NCI-H510A treated with DMSO at 0.1 percent for 48 hours (cell line): ENCODE measurements around the gene RNASE3.
"Not testable (repeated sequence)": the region's sequence is repeated elsewhere in the genome, so short reads cannot be mapped to it uniquely, and the experiment has no call there.

Experiments
- DNase-seq: peaks from one replicate; lab custom pipeline; 2025; lab: John Stamatoyannopoulos, UW

The RNASE3 gene

DNA sequence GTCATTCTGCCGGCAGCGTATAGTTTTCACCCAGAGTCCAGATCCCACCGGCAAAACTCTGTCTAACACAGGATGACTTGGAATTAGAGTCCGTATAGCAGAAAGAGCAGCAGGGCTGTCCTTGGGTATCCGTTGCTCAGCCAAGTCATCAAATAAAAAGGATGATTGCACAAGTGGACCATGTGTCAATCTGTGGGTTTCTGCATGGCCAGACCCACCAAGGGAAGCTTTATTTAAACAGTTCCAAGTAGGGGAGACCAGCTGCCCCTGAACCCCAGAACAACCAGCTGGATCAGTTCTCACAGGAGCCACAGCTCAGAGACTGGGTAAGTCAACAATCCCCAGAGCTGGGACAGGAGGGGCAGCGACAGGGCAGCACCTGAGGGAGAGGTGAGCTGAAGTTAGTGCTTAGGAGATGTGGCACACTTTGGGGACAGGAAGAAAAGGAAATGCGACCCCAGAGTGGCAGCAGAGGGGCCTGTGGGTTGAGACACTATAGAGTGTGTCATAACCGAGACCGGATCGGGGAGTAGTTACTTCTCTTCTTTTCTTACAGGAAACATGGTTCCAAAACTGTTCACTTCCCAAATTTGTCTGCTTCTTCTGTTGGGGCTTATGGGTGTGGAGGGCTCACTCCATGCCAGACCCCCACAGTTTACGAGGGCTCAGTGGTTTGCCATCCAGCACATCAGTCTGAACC, at the start of gene RNASE3:
TSS of gene RNASE3 (plus strand) at position 260 of the 700 bp plus-strand sequence. CDS start at position 562, 302 bp downstream.
- DNase-seq: not testable (repeated sequence)

DNA sequence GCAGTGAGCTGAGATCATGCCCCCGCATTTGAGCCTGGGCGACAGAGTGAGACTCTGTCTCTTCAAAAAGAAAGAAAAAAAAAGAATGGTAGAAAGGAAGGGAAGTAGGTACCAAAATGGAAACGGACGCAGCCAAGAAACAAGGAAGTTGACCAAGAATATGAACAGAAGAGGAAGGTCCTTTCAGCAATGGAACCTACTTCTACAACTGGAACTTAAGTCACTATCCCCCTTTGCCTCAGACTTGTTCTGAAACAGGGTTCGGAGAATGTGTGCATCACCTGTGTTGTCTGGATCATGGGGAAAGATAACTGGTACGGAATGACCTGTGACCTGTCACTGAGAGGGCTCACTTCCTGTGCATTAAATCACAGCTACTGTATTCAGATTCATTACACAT, 44.6 kb upstream of the RNASE3 start:
- DNase-seq: no peak

DNA sequence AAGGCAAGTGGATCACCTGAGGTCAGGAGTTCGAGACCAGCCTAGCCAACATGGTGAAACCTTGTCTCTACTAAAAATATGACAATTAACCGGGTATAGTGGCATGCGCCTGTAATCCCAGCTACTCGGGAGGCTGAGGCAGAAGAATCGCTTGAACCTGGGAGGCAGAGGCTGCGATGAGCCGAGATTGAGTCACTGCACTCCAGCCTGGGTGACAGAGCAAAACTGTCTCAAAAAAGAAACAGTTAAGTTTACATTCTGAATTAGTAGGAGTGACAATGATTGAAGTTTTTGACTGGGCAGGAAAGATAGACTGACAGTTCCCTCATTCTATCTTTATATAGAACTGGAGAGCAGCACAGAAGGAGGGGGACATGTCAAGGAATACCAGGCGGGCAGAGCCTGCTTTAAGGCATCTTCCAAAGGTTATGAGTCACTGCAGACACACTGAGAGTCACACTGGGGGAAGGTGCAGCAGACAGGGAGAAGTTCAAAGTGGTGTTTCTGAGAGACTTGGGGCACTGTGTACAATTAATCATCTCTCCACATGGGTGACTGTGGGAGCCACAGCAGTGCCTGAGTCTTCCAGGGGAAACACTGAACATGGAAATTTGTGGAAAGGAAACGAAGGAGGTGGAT, 42.8 kb upstream of the RNASE3 start:
- DNase-seq: no peak

DNA sequence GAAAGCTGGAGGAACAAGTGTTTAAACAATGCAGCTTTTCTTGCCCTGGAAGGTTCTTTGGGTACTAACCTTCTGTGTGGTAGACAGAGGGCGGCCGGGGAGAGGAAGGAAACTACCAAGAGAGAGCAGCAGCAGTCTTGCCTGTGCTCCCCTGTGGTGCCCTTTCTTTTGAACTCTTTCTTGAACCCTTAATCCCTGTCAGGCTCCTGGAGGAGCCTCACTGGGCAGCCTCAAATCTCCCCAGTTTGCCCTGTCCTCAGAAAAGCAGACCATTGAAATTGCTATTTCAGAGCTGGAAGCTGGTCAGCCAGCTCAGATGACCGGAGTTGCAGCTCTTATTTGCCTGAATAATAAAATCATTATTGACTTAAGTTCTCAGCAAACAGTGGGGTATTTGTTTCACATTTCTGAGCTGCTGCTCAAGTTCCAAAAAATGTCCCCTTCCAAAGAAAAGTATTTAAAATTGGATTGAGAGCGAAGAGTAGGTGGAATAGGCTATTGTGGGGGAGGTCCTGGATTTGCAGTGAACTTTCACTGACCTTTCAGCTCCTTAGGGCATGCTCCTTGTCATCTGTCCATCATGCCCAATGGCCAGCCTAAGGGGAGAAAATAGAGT, 42.1 kb upstream of the RNASE3 start:
- DNase-seq: no peak

DNA sequence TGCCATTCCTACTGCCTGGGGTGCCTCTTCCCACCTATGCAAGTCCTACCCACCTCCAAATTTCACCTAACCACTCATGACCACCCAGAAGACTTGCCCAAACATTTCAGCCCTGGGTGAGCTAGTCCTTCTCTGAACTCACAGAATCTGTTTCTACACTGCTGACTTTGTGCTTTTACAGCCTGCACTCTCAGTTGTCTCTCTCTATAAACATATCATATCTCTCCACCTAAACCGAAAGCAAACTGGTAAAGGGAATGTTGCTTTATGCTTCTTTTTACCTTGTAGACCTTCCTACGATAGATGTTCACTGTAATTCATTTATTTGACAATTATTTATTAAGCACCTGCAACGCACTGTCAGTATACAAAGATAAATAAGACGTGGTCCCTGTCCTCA, 38.1 kb upstream of the RNASE3 start:
- no peak for DNase-seq

DNA sequence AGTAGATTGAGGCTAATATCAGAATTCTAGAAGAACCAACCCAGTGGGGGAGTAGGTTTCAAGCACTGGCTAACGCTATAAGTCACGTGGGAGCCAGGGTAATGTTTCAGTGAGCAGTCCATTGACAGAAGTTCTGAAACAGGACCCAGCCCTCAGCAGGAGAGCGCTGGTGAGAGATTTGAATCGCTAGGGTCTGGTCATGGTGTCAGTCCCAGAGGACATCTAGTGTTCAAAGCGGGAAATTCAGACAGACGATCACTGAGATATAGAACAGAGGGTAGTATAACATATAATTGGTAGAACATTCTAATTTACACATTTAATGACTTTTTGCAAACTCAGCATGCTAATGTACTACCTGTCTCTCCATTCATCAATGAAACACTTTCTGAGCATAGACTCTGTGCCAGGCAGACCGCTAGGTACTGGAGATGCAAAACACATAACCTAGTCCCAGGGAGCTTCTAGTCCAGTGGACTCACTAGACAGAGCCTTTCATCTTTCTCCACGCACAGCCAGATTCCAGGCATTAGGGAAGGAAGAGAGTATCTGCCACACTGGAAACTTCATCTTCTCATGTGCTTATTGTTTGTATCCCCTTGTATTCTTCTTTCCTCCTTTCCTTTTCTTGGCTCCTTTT, 35.4 kb upstream of the RNASE3 start:
- DNase-seq: no peak

DNA sequence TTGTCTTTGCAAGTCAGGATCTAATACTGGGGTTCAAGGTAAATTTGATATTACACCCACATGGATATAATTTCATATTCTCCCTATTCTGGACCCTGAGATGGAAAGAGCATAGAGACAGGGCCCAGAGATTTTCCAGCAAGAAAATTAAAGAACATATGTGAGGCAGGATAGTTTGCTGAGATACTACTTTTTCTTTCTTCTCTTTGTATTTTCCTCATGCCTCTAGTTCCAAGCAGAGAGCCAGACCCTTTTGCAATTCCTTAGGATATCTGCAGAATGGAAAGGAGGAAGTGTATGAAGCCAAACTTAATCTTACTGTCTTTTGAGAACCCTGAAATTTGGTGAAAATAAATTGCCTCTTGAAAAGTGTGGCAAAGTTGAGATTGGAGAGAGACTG, 34.0 kb upstream of the RNASE3 start:
- no peak for DNase-seq

DNA sequence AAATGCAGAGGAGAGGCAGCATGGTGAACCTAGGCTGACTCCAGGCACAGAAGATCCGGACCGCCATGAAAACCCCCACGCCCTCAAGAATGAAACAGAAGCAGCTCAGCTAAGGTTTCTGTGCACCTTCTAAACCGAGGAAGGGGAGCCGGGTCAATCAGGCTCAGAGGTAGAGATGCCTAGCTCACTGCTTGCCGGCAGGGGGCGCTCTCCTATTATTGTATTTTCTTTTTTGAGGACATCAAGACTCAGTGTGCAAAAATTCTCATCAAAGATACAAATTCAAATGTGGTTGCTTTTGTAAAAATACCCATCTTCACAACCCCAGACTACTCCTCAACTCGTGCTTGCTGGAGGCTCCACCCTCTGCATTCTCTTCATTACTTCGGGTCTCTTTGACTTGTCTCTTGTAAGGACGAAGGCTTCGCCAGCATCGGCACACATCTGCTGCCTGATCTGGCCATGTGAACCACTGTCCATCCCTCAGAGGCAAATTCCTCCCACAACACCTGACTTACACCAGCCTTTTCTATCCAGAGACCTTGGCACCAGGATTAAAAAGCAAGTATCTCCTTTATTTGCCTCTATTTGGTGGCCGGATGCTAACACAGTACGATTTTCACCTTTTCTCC, 33.4 kb upstream of the RNASE3 start:
- DNase-seq: no peak

DNA sequence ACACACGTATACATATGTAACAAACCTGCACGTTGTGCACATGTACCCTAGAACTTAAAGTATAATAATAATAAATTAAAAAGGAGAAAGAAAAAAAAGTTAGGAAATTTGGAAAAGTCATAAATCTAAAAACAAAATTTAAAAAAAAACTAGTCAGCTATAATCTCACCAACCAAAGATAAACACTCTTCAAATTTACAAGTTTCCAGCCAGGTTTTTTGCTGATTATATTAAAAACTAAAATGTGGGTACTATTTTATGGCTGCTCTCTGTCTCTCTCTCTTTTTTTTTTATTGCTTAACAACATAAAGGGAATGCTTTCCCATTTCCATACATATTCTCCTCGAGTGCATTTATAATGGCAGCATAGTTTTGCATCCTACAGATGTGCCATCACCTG, 25.0 kb upstream of the RNASE3 start:
- DNase-seq: no peak

DNA sequence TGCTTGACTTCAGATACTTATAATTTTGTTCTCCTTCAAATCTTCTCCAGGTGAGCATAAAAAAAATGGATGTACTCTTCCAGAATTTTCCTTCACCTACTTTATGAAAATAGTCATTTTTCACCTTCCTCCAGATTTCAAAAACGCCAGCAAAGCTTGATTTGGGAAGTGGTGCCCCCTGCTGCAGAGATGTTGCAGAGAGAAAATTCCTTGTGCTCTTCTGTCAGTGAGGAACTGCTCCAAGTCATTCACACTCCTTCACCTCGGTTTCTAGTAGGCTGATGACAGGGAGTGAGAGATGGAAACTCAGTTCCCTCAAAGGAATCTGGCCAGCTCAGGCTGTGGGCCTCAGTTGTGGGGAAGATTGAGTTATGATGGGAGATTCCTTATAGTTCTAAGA, 24.2 kb upstream of the RNASE3 start:
- no peak for DNase-seq

DNA sequence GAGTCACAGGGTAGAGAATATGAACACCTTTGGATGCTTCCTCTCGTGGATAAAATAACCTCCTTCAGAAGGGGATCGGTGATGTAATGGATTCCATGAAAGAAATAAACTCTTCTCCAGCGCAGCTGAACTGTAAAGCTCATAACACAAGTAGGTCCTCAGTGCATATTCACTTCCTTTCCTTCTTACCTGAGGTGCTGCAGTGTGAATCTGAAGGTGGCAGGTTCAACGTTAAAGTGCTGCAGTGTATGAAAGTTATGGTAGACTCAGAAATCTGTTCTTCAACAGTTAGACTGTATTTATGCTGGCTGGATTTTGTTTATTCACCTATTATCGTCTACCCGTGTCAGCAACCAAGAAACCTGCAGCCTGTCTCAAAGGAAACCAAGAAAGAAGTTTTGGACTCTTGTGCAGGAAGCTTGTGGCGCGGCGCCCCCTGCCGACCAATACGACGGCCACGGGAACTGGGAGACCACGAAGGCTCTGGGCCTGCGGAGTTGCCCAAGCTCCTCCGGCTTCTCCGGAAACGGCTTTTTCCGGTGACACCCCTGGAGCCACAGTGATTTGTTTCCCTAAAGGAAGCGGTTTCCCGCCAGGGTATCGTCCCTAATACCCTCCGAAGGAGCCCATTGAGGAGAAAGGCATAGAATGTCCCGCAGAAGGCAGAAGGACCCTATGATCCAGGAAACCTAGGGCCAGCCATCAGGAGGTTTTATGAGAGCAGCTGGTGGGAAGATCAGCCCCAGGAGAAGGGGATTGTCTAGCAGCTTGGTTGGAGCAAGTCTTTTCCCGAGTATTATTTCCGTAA, 17.6 kb upstream of the RNASE3 start:
- DNase-seq: no peak

DNA sequence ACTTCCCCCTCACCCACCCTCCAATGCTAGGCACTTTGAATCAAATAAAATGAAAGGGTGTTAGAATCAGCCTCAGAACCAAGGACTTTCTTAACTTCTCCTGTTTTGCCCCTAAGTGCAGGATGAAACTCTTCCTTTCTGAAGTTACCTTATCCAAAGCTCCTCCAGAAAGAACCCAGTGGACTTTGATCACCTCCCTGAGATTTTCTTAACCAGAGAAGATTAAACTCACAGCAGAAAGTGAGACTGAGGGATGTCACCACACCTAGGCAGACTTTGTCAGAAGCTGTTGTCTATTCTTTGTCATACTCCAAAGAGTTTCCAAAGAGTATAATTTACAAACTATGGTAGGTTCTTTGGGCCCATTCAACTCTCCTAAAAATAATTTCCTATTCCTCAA, 14.2 kb upstream of the RNASE3 start:
- no peak for DNase-seq

DNA sequence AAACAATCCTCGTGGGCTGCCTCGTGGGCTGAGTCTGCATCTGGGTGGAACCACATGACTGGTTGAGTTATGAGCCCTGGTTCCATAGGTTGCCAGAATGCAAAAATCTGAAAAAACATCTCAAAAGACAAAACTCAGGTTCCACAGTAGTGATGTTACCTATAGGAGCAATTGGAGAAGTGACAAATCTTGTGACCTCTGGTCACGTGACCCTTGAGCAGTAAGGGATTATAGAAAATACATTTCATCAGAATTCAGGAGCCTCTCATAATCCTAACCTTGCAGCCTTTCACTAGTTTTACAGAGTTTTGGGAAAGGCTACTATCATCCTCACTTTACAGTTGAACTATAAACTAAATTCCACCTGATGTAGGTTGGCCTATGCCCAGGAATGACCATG, 12.5 kb upstream of the RNASE3 start:
- DNase-seq: no peak

DNA sequence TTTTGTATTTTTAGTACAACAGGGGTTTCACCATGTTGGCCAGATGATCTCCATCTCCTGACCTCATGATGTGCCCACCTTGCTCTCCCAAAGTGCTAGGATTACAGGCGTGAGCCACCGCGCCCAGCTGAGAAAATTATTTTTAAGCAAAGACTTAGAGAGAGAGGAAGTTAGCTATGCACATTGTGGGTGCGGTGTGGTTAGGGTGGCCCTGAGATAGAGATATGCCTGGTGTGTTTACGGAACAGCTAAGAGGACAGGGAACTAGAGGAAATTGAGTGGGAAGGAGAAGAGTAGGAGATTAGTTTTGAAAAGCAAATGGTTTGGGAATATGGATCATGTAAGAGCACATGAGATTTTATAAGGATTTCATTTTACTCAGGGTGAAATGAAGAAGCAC, 10.0 kb upstream of the RNASE3 start:
- DNase-seq: not testable (repeated sequence)

DNA sequence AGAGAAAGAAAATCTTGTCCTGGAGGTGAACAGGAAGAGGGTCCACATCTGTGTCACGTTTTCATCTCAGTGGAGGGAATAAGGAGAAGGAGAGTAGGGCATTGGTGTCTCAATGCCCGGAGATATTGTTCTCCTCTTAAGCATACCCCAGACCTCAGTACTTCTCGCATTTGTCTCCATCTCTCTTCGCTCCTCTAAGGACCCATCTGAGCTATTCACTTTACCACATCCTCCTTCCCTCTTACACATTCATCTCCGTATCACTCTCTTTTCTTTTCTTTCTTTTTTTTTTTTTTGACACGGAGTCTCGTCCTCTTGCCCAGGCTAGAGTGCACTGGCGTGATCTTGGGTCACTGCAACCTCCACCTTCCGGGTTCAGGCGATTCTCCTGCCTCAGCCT, 8.4 kb upstream of the RNASE3 start:
- DNase-seq: not testable (repeated sequence)

DNA sequence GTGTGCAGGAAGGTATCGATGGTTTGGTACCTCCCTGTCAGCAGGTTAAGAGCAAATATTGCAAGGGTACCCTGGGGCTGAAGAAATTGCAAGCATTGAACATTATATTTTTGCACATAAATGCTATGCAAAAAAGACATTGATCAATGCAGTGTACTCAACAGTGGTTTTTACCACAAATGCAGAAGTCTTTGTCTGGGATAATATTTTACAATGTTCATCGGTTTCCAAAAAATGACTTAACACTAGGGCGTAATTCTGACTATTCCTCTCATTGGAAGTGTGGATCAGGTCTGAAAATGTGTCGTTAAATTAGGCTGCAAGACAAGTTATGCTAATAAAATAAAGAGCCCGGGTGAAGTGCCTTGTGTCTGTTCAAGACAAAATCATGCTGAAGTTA, 2.8 kb upstream of the RNASE3 start:
- not testable (repeated sequence) for DNase-seq

DNA sequence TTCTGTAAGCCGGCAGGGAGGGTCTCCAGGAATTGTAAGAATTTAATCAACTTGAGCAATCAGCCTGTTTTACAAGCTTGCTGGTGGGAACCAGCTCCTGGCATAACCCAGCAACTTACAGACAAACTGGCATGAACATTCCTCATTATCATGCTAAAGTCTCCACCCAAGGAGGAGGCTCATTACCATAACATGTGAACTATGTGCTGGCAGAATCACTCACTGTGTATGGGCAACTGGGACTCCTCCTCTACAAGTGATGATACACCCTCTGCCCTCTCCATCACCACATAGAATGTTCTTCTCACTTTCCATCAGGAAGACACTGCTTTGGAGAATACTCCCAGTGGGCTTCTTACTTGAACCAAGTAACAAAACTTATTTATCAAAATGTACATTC, 4.1 kb downstream of the RNASE3 start:
- not testable (repeated sequence) for DNase-seq

DNA sequence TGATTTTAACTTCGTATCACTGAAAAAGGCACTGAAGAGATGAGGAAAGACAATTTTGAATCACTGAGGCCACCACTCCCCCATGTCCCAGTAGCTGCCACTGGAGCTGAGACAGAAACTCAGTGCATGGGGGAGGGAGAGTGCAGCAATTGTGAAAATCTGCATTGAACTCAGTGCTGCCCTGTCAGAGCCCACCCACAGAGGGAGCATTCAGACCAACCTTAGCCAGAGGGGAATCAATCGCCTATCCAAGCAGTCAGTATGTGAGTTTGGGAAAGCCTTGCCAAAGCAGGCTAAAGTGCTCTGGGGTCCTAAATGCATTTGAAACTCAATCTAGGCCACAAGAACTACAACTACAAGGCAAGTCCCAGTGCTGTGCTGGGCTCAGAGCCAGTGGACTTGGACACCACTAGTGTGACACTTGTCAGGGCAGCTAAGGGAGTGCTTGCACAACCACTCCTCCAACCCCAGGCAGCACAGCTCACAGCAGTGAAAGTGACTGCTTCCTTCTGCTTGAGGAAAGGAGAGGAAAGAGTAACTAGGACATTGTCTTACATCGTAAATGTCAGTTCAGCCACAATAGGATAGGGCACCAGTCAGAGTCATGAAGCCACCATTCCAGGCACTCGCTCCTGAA, 13.3 kb downstream of the RNASE3 start:
- no peak for DNase-seq

DNA sequence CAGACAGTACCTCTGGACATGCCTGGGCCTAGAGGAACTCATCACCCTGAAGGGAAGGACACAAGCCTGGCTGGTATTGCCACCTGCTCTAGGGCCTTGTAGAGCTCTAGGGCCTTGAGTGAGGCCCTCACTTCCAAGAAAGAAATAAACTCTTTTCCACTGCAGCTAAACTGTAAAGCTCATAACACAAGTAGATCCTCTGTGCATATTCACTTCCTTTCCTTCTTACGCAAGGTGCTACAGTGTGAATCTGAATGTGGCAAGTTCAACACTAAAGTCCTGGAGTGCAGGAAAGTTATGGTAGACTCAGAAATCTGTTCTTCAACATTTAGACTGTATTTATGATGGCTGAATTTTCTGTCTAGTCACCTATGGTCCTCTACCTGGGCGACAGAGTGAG, 14.5 kb downstream of the RNASE3 start:
- no peak for DNase-seq

DNA sequence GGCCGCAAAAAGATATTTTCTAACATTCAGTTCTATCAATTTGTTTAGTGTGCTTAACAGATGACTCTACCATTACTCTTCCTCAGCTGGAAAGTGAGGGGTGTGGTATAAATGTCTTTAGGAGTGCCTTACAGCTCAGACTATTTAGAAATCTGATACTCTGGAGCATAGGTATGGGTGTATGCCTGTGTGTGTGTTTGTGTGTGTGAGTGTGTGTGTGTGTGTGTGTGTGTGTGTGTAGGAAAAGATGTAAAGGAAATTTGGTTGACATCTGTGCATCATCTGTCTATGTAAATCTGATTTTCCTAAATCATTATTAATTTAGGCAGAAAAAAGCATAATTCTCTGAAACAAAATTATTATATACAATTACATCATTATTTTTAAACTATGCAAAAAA, 16.0 kb downstream of the RNASE3 start:
- no peak for DNase-seq

DNA sequence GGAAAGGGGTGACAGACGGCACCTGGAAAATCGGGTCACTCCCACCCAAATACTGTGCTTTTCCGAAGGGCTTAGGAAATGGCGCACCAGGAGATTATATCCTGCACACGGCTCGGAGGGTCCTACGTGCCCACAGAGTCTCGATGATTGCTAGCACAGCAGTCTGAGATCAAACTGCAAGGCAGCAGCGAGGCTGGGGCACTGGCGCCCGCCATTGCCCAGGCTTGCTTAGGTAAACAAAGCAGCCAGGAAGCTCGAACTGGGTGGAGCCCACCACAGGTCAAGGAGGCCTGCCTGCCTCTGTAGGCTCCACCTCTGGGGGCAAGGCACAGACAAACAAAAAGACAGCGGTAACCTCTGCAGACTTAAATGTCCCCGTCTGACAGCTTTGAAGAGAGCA, 19.6 kb downstream of the RNASE3 start:
- DNase-seq: not testable (repeated sequence)
